GM18909 (cell line): Measurements from ENCODE around the gene PPP2R5E.
"Not testable (repeated sequence)": the region's sequence is repeated elsewhere in the genome, so short reads cannot be mapped to it uniquely, and the experiment has no call there.

Experiments
- ATAC-seq: cut with Tn5 transposase; IDR thresholded peaks from one replicate; pipeline ENCODE4 v1.9.1; 2021; ENCODE audit warnings: mild to moderate bottlenecking; ENCODE audit not compliant: unreplicated experiment, poor library complexity

Gene PPP2R5E

GRCh38 chr14:63543000-63543825 is at the start of gene PPP2R5E:
PPP2R5E (minus strand) TSS chr14:63543377; CDS start chr14:63539685, 3,692 bp downstream.
- ATAC-seq = peak; percentile 96

- not testable (repeated sequence) for ATAC-seq
These were observed 39.9 kb upstream of the PPP2R5E start for GRCh38 chr14:63583046-63583445.

GRCh38 chr14:63581491-63581890 is 38.3 kb upstream of the PPP2R5E start:
- no peak for ATAC-seq

GRCh38 chr14:63578300-63578699 is 35.1 kb upstream of the PPP2R5E start:
- ATAC-seq = no peak

DNA sequence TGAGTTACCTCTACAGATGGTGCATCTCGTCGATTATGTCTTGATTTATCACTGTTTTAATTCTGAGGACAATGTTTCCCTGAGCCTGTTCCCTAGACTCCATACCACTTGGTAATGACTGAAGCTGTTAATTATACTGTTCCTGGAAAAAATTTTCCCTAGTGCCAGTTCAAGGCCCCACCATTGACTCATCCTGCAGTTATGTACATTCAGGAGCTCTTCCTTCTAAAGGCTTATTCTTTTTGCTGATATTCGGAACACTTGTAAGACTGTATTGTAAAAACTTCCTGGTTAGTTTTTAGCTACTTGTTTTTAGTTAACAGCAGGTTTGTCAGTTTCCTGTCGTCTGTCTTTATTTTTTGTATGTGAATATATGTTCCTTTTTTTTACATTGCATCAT is 30.4 kb upstream of the PPP2R5E start:
- ATAC-seq = no peak

DNA sequence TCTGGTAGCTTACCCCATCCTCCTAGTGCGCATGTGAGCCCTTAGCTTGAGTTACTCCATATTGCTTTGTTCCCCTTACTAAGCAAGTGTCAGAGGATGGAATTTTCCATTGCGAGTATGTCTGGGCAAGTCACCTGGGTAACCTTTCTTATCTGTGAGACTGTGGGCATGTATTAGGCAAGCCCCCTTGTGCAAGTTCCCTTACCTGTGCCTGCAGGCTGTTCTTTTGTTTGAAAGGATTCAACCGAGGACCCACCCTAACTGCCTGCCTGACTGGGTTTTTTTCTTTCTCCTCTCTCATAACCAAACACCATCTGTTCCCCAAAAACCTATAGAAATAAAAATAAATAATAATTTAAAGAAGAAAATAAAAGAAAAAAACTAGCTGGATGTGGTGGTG is 22.3 kb upstream of the PPP2R5E start:
- ATAC-seq = no peak

- no peak for ATAC-seq
These were observed 21.1 kb upstream of the PPP2R5E start for GRCh38 chr14:63564318-63564717.

GRCh38 chr14:63563370-63564026 is 20.3 kb upstream of the PPP2R5E start:
- no peak for ATAC-seq

- ATAC-seq = no peak
These were observed 19.2 kb upstream of the PPP2R5E start for GRCh38 chr14:63562405-63562804.

GRCh38 chr14:63555572-63555971 is 12.4 kb upstream of the PPP2R5E start:
- ATAC-seq = no peak

- no peak for ATAC-seq
These were observed 8.2 kb upstream of the PPP2R5E start for GRCh38 chr14:63551332-63551731.

- ATAC-seq = no peak
These were observed 4.7 kb upstream of the PPP2R5E start for GRCh38 chr14:63547798-63548335.

- no peak for ATAC-seq
These were observed 2.3 kb upstream of the PPP2R5E start for GRCh38 chr14:63545431-63545830.

DNA sequence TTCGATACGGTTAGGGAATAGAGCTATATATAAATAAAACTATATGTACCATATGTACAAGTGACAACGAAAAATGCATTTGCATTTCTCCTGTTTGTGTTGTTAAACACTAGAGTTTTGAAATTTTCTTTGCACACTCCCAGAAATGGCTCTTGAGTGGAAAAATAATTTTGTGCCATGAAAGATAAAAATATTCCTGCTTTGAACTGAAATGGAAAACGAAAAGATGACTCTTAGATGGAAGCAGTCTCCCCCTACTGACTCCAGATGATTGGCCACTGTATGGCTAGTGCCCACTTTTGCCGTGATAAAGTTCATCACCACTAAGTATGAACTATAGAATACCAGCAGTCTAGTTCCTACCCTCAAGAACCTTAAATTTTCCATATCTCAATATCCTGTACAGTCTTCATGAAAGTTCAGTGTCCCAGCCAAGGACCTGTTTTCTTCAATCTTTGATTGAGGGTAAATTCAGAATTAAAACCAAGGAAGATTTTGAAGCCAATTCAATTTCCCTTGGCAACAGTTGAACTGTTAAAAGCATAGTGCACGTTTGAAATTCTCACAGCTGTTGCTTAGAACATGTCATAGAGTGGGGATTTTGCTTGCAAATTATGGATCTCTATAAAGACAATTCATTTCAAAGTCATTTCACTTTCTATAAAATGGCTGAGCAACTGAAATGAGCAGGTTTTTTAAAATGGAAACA is 1.6 kb upstream of the PPP2R5E start:
- no peak for ATAC-seq

DNA sequence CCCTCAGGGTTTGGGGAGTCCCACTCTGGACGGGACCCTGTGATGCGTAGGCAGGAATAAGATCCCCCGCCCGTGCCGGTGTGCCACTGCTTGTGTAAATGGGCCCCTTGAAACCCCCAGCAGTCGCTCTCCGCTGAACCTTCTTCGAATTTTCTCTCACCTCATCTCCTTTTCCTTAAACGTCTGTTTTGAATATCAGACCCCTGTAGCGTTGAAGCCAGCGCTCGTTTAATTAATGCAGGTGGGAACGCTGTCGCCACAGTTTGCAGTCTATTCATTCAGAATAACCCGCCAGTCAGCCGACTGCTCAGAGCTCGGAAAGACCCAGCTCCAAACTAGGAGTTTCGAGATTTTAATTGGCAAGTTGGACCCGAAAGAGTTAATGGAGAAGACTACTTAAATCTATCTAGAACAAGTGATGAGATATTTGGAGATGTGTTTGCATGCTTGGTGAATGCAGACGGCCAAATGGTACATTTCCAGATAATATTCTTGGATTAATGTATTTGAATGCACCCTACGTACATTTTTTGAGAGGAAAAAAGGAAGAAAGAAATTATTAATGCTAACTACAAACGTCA is 739 bp upstream of the PPP2R5E start:
- no peak for ATAC-seq

DNA sequence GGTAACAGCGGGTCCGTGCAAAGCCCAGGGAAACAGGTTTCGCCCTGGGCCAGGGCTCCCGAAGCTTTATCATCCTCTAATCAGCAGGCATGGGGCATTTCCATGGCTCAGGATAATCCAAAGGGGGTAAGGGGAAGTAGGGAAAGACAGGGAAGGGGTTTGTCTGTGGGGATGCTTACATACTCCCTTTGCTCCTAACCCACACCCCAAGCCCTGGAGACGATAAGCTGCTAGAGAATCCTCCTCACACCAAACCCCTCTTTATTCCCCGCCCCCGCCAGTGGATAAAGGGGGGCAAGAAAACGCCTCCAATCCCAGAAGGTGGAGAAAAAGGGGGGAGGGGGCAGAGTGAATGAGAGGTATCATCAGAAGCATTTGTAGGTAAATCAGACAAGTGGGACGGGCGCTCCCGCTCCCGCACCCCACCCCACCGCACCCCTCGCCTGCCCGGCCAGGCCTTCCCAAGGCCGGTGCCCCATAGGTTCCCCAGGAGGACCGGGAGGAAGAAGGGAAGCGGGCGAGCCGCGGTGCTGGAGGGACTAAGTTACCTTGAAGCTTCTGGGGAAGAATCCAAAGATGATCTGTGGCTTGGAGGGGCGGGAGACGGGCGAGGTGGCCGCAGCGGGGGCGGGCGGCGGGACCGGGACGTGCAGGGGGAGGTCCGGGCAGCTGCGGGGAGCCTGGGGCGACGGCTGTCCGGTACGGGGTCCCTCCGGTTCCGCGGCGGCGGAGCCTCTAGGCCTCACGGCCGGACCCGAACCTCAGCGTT is 762 bp downstream of the PPP2R5E start:
- ATAC-seq = peak; percentile 3

GRCh38 chr14:63535918-63536317 is 7.3 kb downstream of the PPP2R5E start:
- ATAC-seq = no peak

- no peak for ATAC-seq
These were observed 9.7 kb downstream of the PPP2R5E start for GRCh38 chr14:63533474-63533873.

DNA sequence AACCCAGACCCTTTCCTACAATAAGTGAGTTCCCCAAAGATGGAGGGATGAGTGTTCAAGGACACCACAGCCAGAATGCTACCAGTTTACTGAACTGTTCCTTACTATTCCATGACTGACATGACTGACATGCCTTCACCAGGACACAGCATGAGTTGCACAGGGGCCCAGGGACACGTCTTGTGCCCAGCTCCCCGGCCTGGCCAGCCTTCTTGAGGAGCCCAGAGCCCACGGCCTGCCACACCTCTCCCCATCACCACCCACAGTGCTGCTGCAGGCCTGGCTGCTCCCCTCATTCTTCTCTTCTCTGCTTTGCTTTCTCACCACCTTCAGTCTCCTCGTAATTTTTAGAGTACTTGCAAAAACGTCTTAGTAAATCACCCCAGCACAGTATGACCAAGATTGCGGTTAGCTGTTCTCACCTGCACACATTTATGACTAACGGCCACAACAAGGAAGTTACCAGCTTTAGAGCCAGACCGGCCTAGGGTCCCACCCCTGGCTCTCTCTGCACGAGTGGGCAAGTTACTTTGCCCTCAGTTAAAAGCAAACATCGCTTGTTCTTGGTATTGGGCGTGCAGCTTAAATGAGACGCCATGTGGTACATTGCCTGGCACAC is 18.5 kb downstream of the PPP2R5E start:
- ATAC-seq = peak; percentile 77
